H9 (cell line): ENCODE measurements around the gene PTPRN2. TPM values are rescaled to one million over a fixed set of nuclear protein-coding genes. Genes with fewer than 3 reads are reported as not detected.

Experiments
- DNase-seq: peaks from one replicate; pipeline ENCODE4 v3.0.0-alpha.2; 2017
- H2AFZ ChIP-seq: one replicate; pipeline ENCODE4 v1.6.1; 2013; ENCODE audit warnings: mild to moderate bottlenecking, low read length, control low read depth, moderate library complexity
- H2AK5ac ChIP-seq: 2 replicates; pipeline ENCODE4 v1.6.1; 2013; ENCODE audit warnings: low read length, control low read depth, mixed read lengths; ENCODE audit not compliant: insufficient read length
- H2BK120ac ChIP-seq: one replicate; pipeline ENCODE4 v1.6.1; 2013; ENCODE audit warnings: low read depth, mild to moderate bottlenecking, low read length, control low read depth, inconsistent platforms; ENCODE audit not compliant: poor library complexity, severe bottlenecking
- H2BK12ac ChIP-seq: 2 replicates; pipeline ENCODE4 v1.6.1; 2013; ENCODE audit warnings: low read length, control low read depth, mixed read lengths, low read depth; ENCODE audit not compliant: insufficient read length
- H2BK15ac ChIP-seq: 2 replicates; pipeline ENCODE4 v1.6.1; 2013; ENCODE audit warnings: low read depth, low read length, control low read depth
- H2BK20ac ChIP-seq: one replicate; pipeline ENCODE4 v1.6.1; 2013; ENCODE audit warnings: low read depth, mild to moderate bottlenecking, low read length, control low read depth, inconsistent platforms; ENCODE audit not compliant: poor library complexity, severe bottlenecking
- H2BK5ac ChIP-seq: 2 replicates; pipeline ENCODE4 v1.6.1; 2013; ENCODE audit warnings: low read length, control low read depth, mixed read lengths; ENCODE audit not compliant: insufficient read length
- H3K14ac ChIP-seq: 2 replicates; pipeline ENCODE4 v1.6.1; 2013; ENCODE audit warnings: low read length, control low read depth; ENCODE audit not compliant: insufficient read depth
- H3K18ac ChIP-seq: 2 replicates; pipeline ENCODE4 v1.6.1; 2013; ENCODE audit warnings: low read depth, mild to moderate bottlenecking, mixed read lengths, low read length, control low read depth; ENCODE audit not compliant: insufficient read length
- H3K23ac ChIP-seq: 2 replicates; pipeline ENCODE4 v1.6.1; 2013; ENCODE audit warnings: low read length, control low read depth, mixed read lengths, low read depth; ENCODE audit not compliant: insufficient read length
- H3K23me2 ChIP-seq: 2 replicates; pipeline ENCODE4 v1.6.1; 2013; ENCODE audit warnings: low read depth, mild to moderate bottlenecking, mixed read lengths, low read length, control low read depth; ENCODE audit not compliant: insufficient read length, poor library complexity, severe bottlenecking
- H3K27ac ChIP-seq: 2 replicates; pipeline ENCODE4 v1.5.1; 2013; ENCODE audit warnings: low read length, control low read depth, mixed read lengths, low read depth; ENCODE audit not compliant: insufficient read length
- H3K27me3 ChIP-seq: 2 replicates; pipeline ENCODE4 v1.6.1; 2013; ENCODE audit warnings: low read length, control low read depth, inconsistent platforms; ENCODE audit not compliant: insufficient read depth
- H3K4ac ChIP-seq: 2 replicates; pipeline ENCODE4 v1.6.1; 2013; ENCODE audit warnings: low read depth, mild to moderate bottlenecking, control low read depth, inconsistent platforms, low read length, moderate library complexity
- H3K4me1 ChIP-seq: 2 replicates; pipeline ENCODE4 v1.6.1; 2013; ENCODE audit warnings: low read length, control low read depth, inconsistent platforms; ENCODE audit not compliant: insufficient read depth
- H3K4me2 ChIP-seq: 2 replicates; pipeline ENCODE4 v1.6.1; 2013; ENCODE audit warnings: low read length, control low read depth, mixed read lengths; ENCODE audit not compliant: insufficient read length, insufficient read depth
- H3K56ac ChIP-seq: 2 replicates; pipeline ENCODE4 v1.6.1; 2013; ENCODE audit warnings: low read depth, mild to moderate bottlenecking, mixed read lengths, low read length, control low read depth; ENCODE audit not compliant: insufficient read length
- H3K79me1 ChIP-seq: 2 replicates; pipeline ENCODE4 v1.6.1; 2013; ENCODE audit warnings: low read depth, mild to moderate bottlenecking, moderate library complexity, low read length, control low read depth, inconsistent platforms; ENCODE audit not compliant: insufficient read depth, poor library complexity, severe bottlenecking
- H3K79me2 ChIP-seq: 2 replicates; pipeline ENCODE4 v1.6.1; 2013; ENCODE audit warnings: low read length, control low read depth, inconsistent platforms; ENCODE audit not compliant: insufficient read depth
- H3K9ac ChIP-seq: 2 replicates; pipeline ENCODE4 v1.6.1; 2013; ENCODE audit warnings: low read length, control low read depth, mixed read lengths; ENCODE audit not compliant: insufficient read length; ENCODE audit errors: extremely low read depth
- H3K9me3 ChIP-seq: one replicate; pipeline ENCODE4 v1.6.1; 2013; ENCODE audit warnings: low read depth, low read length, inconsistent platforms; ENCODE audit not compliant: control insufficient read depth
- H3T11ph ChIP-seq: one replicate; pipeline ENCODE4 v1.6.1; 2013; ENCODE audit warnings: mild to moderate bottlenecking, low read length, control low read depth, inconsistent platforms
- H4K20me1 ChIP-seq: one replicate; pipeline ENCODE4 v1.6.1; 2013; ENCODE audit not compliant: control insufficient read depth, insufficient read length, insufficient read depth
- H4K5ac ChIP-seq: 2 replicates; pipeline ENCODE4 v1.6.1; 2013; ENCODE audit warnings: low read depth, mild to moderate bottlenecking, mixed read lengths, low read length, control low read depth; ENCODE audit not compliant: insufficient read length
- H4K8ac ChIP-seq: replicated peaks from 2 replicates; pipeline ENCODE4 v1.6.1; 2013; ENCODE audit warnings: low read length, control low read depth, mixed read lengths, low read depth; ENCODE audit not compliant: insufficient read length
- H4K91ac ChIP-seq: 2 replicates; pipeline ENCODE4 v1.6.1; 2013; ENCODE audit warnings: low read depth, mild to moderate bottlenecking, moderate library complexity, mixed read lengths, low read length, control low read depth; ENCODE audit not compliant: insufficient read length
- H3K27ac Mint-ChIP-seq, 3 experiments: 2 replicates in 2 of 3; 3 replicates in 1 of 3; pipeline ENCODE4 v1.8.0; 2020 to 2021; ENCODE audit warnings: mixed read lengths in 3 of 3, mild to moderate bottlenecking in 1 of 3, moderate library complexity in 1 of 3
- H3K27me3 Mint-ChIP-seq: 2 replicates; pipeline ENCODE4 v1.8.0; 2021; ENCODE audit warnings: low read depth, mild to moderate bottlenecking, moderate library complexity, mixed read lengths
- H3K36me3 Mint-ChIP-seq, 3 experiments: 2 replicates in 2 of 3; 3 replicates in 1 of 3; pipeline ENCODE4 v1.8.0; 2020 to 2021; ENCODE audit warnings: low read depth in 3 of 3, mixed read lengths in 3 of 3; ENCODE audit not compliant: insufficient read depth in 1 of 3
- H3K4me1 Mint-ChIP-seq, 2 experiments: 2 replicates each; pipeline ENCODE4 v1.8.0; 2020; ENCODE audit warnings: mixed read lengths in 2 of 2
- H3K4me3 Mint-ChIP-seq, 2 experiments: 2 replicates in 1 of 2; 3 replicates in 1 of 2; pipeline ENCODE4 v1.8.0; 2020 to 2021; ENCODE audit warnings: mild to moderate bottlenecking in 2 of 2, mixed read lengths in 2 of 2, moderate library complexity in 1 of 2
- H3K9me3 Mint-ChIP-seq, 2 experiments: 2 replicates in 1 of 2; 3 replicates in 1 of 2; pipeline ENCODE4 v1.8.0; 2020; ENCODE audit warnings: mild to moderate bottlenecking in 2 of 2, mixed read lengths in 2 of 2, moderate library complexity in 1 of 2
- WGBS: extraction: QIAGEN DNeasy Blood & Tissue Kit; methylation state at CpG from one replicate; pipeline ENCODE4 v1.1.7; 2013; ENCODE audit warnings: missing lambda C conversion rate, low lambda C conversion rate, mixed read lengths; ENCODE audit not compliant: insufficient read length; ENCODE audit errors: extremely low coverage; 5-methylcytosine and 5-hydroxymethylcytosine counted together
- total RNA-seq: library from RNA; stranded (reverse); gene quantifications from 2 replicates; pipeline ENCODE4 v1.2.1, GENCODE V29; 2021
- TF ChIP-seq, protein P1 (sequence below): fragments of 200-600 bp; sonication (generic); conservative IDR thresholded peaks from 3 replicates; pipeline ENCODE4 v1.8.0; 2021; ENCODE audit warnings: antibody characterized with exemption, mild to moderate bottlenecking

Gene PTPRN2
- total RNA-seq, 1 experiment from 2014 or later = 5.2 TPM

DNA sequence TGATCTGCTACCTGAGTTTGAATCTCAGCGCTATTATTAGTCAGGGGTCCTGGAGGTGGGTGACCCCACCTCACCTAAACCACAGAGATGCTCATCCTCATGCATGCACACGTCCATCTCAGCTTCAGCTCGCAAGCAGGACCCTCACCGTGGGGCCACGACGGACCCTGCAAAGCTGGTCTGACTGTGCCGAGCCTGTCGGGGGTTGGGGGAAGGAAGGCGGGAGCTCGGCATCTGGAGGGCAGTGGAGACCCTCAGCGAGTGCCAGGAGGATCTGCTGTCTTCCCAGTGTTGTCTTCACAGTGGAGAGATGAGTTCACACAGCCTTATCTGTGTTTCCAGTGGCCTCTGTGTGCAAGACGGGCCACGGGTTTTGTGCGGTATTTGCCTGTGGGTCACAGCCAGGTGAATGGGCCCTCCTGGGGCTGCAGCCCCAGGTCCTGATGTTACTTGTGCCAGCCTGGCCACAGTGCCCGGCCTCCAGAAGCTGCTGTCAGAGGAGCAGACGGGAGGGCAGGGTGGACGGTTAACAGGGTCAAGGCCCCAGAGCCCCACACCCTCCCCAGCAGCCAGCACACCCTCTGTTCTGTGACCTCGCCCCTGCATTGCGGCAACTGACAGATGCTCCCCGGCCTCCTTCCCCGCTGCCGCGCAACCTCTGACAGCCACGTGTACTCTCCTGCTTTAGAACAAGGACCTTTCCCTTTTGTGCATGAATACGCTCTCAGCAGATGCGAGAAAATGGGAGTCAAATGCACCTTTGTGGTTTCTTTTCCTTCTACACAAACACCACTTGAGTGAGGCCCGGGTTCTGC lies 722.1 kb downstream of the PTPRN2 start:
- H3K9me3 Mint-ChIP-seq = peaks cover 23 to 29% of the 10 kb centered on the region in 2 experiments
- no peak overlapping the region for H2AK5ac ChIP-seq
- H2BK12ac ChIP-seq = no peak overlapping the region
- no peak overlapping the region for H4K91ac ChIP-seq
- no peaks in the 10 kb centered on the region; the same call in 1 of the 2 replicates for H3K27me3 ChIP-seq
- H3K4me3 Mint-ChIP-seq = no peak overlapping the region
- H3K36me3 Mint-ChIP-seq = peaks cover 0 to 17% (median 10%) of the 10 kb centered on the region in 3 experiments; a peak in 5 of 7 replicates
- H3K56ac ChIP-seq = no peak overlapping the region
- H3K9ac ChIP-seq = no peak overlapping the region
- no peak overlapping the region for H2BK15ac ChIP-seq
- no peaks in the 10 kb centered on the region; the same call in 1 of the 2 replicates for H3K4me1 ChIP-seq
- no peak overlapping the region for H3K4ac ChIP-seq
- no peak overlapping the region for H2AFZ ChIP-seq
- peaks cover 16% of the 10 kb centered on the region for H3K27me3 Mint-ChIP-seq
- no peak overlapping the region for H2BK120ac ChIP-seq
- no peak overlapping the region for H3K18ac ChIP-seq
- H3K23ac ChIP-seq = no peak overlapping the region
- H3T11ph ChIP-seq = no peak overlapping the region
- H3K9me3 ChIP-seq = no peaks in the 10 kb centered on the region
- peak overlapping the region in 2 of 3 experiments; percentile 34 to 89; a peak in 3 of 7 replicates for H3K27ac Mint-ChIP-seq
- no peaks in the 10 kb centered on the region for H3K23me2 ChIP-seq
- no peaks in the 10 kb centered on the region for H4K20me1 ChIP-seq
- no peaks in the 10 kb centered on the region for H3K79me2 ChIP-seq
- H2BK5ac ChIP-seq = no peak overlapping the region
- H3K4me1 Mint-ChIP-seq = no peaks in the 10 kb centered on the region
- no peak overlapping the region for H4K5ac ChIP-seq
- H3K27ac ChIP-seq = no peak overlapping the region
- no CpG with 5 or more reads among the region's 27 CpGs for WGBS
- no peak for DNase-seq
- TF ChIP-seq, protein P1, sequence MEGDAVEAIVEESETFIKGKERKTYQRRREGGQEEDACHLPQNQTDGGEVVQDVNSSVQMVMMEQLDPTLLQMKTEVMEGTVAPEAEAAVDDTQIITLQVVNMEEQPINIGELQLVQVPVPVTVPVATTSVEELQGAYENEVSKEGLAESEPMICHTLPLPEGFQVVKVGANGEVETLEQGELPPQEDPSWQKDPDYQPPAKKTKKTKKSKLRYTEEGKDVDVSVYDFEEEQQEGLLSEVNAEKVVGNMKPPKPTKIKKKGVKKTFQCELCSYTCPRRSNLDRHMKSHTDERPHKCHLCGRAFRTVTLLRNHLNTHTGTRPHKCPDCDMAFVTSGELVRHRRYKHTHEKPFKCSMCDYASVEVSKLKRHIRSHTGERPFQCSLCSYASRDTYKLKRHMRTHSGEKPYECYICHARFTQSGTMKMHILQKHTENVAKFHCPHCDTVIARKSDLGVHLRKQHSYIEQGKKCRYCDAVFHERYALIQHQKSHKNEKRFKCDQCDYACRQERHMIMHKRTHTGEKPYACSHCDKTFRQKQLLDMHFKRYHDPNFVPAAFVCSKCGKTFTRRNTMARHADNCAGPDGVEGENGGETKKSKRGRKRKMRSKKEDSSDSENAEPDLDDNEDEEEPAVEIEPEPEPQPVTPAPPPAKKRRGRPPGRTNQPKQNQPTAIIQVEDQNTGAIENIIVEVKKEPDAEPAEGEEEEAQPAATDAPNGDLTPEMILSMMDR = no peak
- H3K79me1 ChIP-seq = no peaks in the 10 kb centered on the region
- no peak overlapping the region for H2BK20ac ChIP-seq
- no peak overlapping the region for H3K4me2 ChIP-seq
- no peak overlapping the region for H3K14ac ChIP-seq
- H4K8ac ChIP-seq = no peak overlapping the region
